ENCODE measurements around the gene SORD. TPM values are rescaled to one million over a fixed set of nuclear protein-coding genes. Genes with fewer than 3 reads are reported as not detected.
"Not testable (repeated sequence)": the region's sequence is repeated elsewhere in the genome, so short reads cannot be mapped to it uniquely, and the experiment has no call there.

The SORD gene
- 10 to 100 TPM in 5 of 9 donors, 1 to 10 TPM in 4; 5.7 to 16.7 (median 11.0) TPM for total RNA-seq
- 1 to 10 TPM; 3.4 to 6.4 TPM for polyA plus RNA-seq
- long read RNA-seq, donor 1, full-length matches to known transcripts: 13 of 17 reads
- long read RNA-seq, donor 1, partial matches to known transcripts: 1 of 17 reads
- long read RNA-seq, donor 1, other reads (novel, unspliced or antisense): 3 of 17 reads
- long read RNA-seq, donor 2, full-length matches to known transcripts: 41 of 47 reads
- long read RNA-seq, donor 2, partial matches to known transcripts: 3 of 47 reads
- long read RNA-seq, donor 2, other reads (novel, unspliced or antisense): 3 of 47 reads
- long read RNA-seq, donor 3, full-length matches to known transcripts: 12 of 16 reads
- long read RNA-seq, donor 3, partial matches to known transcripts: 2 of 16 reads
- long read RNA-seq, donor 3, other reads (novel, unspliced or antisense): 2 of 16 reads

GRCh38 chr15:45022871-45023658, at the start of gene SORD:
Gene SORD, plus strand, starts transcription at chr15:45023195. Its CDS starts 89 bp downstream, at chr15:45023284.
- intact Hi-C loops (cut with DNase I): loop anchor here in 1 of 10 donors (10.0 kb wide), 1 partner anchor 48 kb away; no protein-coding TSS in a partner anchor
- Histone ChIP-seq H3K4me3 (peak within 1 kb of the TSS; percentile 38 to 84 (median 68)), H3K9me3 (no peaks in the 10 kb centered on the region), H3K27me3 (peaks cover 0 to 18% (median 0%) of the 10 kb centered on the region in 9 donors), H3K27ac (peak within 1 kb of the TSS in 11 of 12 donors; percentile 52 to 78 (median 70)), H3K4me1 (peaks cover 0 to 24% (median 12%) of the 10 kb centered on the region in 12 donors), H3K36me3 (no peaks in the 10 kb centered on the region)
- DNase-seq (peak; percentile 93 to 97 (median 94)), ATAC-seq (peak; percentile 97 to 100 (median 100))
- WGBS, 4 donors: 0 to 4% (median 1%) methylated on average over 25 to 48 of the region's 48 CpGs
- TF ChIP-seq POLR2A (IDR thresholded peaks at IDR 0.05): peak in 1 of 2 donors; percentile 45
- peak in 1 of 12 donors; percentile 5 for TF ChIP-seq CTCF (IDR thresholded peaks at IDR 0.05)

- not testable (repeated sequence) for DNase-seq, H3K27ac ChIP-seq, H3K4me3 ChIP-seq, ATAC-seq, H3K4me1 ChIP-seq, H3K9me3 ChIP-seq, H3K36me3 ChIP-seq
- 86 to 97% (median 93%) methylated on average over 3 of the region's 3 CpGs for WGBS, 4 donors
- intact Hi-C loops (cut with DNase I): loop anchor here in 2 of 10 donors (10.0 kb wide), 2 partner anchors 49 to 139 kb away; partner anchors contain the start of genes DUOX2 (in 2 of the 2), DUOXA2 (in 2 of the 2) and SORD (in 1 of the 2)
- H3K27me3 ChIP-seq: peaks cover 0 to 10% (median 0%) of the 10 kb centered on the region in 9 donors
These were observed 46.8 kb upstream of the SORD start for GRCh38 chr15:44976183-44976582.

GRCh38 chr15:44977781-44978180, 45.2 kb upstream of the SORD start:
- intact Hi-C loops (cut with DNase I): loop anchor here in 2 of 10 donors (10.0 kb wide), 2 partner anchors 47 to 137 kb away; partner anchors contain the start of genes DUOX2 (in 2 of the 2), DUOXA2 (in 2 of the 2) and SORD (in 1 of the 2)
- not testable (repeated sequence) for H3K4me3 ChIP-seq, DNase-seq, ATAC-seq, H3K27ac ChIP-seq, H3K36me3 ChIP-seq, H3K4me1 ChIP-seq, H3K9me3 ChIP-seq
- 41 to 50% (median 46%) methylated on average over 2 of the region's 2 CpGs for WGBS, 4 donors
- peaks cover 0 to 10% (median 0%) of the 10 kb centered on the region in 9 donors for H3K27me3 ChIP-seq

GRCh38 chr15:44979617-44980339, 43.2 kb upstream of the SORD start:
- H3K9me3 ChIP-seq, H3K4me1 ChIP-seq, H3K36me3 ChIP-seq, H3K4me3 ChIP-seq, H3K27ac ChIP-seq, H3K27me3 ChIP-seq, DNase-seq, ATAC-seq: not testable (repeated sequence)
- 33 to 61% (median 55%) methylated on average over 1 to 2 of the region's 2 CpGs for WGBS, 4 donors
- intact Hi-C loops (cut with DNase I): loop anchor here in 2 of 10 donors (10.0 kb wide), 2 partner anchors 45 to 135 kb away; partner anchors contain the start of genes DUOX2 (in 2 of the 2), DUOXA2 (in 2 of the 2) and SORD (in 1 of the 2)

- WGBS, 4 donors: 68 to 79% (median 72%) methylated on average over 1 of the region's 1 CpG
These were observed 38.9 kb upstream of the SORD start for GRCh38 chr15:44984144-44984543.

GRCh38 chr15:44986346-44987055, 36.5 kb upstream of the SORD start:
- H3K36me3 ChIP-seq; intact Hi-C loops (cut with DNase I); DNase-seq; H3K4me3 ChIP-seq; ATAC-seq; H3K27me3 ChIP-seq; H3K4me1 ChIP-seq; H3K27ac ChIP-seq; H3K9me3 ChIP-seq: not testable (repeated sequence)
- WGBS, 4 donors: 74 to 84% (median 75%) methylated on average over 4 of the region's 4 CpGs

More at GRCh38 chr15:44984144-44984543, 38.9 kb upstream of the SORD start:
- H3K4me3 ChIP-seq; H3K36me3 ChIP-seq; H3K4me1 ChIP-seq; intact Hi-C loops (cut with DNase I); ATAC-seq; DNase-seq; H3K9me3 ChIP-seq; H3K27me3 ChIP-seq; H3K27ac ChIP-seq: not testable (repeated sequence)

- H3K4me1 ChIP-seq; intact Hi-C loops (cut with DNase I); H3K9me3 ChIP-seq; H3K27me3 ChIP-seq; ATAC-seq; DNase-seq; H3K4me3 ChIP-seq; H3K36me3 ChIP-seq; H3K27ac ChIP-seq: not testable (repeated sequence)
- 88 to 100% (median 88%) methylated on average over 1 of the region's 1 CpG; no CpG with 5 or more reads in 1 of the 4 donors for WGBS, 4 donors
These were observed 35.3 kb upstream of the SORD start for GRCh38 chr15:44987711-44988110.

- H3K27ac ChIP-seq; H3K4me3 ChIP-seq; H3K36me3 ChIP-seq; DNase-seq; intact Hi-C loops (cut with DNase I); H3K27me3 ChIP-seq; ATAC-seq; H3K9me3 ChIP-seq; H3K4me1 ChIP-seq: not testable (repeated sequence)
- 60 to 88% (median 84%) methylated on average over 1 to 3 of the region's 3 CpGs for WGBS, 4 donors
These were observed 34.7 kb upstream of the SORD start for GRCh38 chr15:44988184-44988869.
